ENCODE results near the gene PI4KA.

Gene PI4KA

DNA sequence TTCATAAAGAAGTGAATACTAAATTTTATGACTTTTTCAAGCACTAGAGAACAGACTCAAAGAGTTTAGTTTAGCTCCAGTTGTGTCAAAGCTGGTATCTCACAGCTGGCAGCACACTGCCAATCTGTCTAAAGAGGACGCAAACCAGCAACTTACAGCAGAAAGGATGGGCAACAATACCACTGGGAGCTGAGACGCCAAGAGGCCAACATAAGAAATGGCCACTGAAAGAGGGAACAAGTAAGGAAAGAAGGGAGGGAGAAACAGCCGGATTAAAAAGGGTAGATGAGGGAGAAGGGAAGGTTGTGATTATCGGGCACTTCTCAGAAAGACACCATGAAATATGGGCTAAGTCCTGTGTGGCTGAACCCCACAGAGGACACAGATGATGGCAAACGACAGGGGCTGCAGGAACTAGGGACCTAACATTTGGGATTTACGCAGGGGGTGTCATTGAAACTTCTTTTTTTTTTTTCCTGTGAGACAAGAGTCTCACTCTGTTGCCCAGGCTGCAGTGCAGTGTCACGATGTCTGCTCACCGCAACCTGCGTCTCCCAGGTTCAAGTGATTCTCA lies 43.0 kb downstream of the PI4KA start:
- DNase-seq (ENCODE audit: low spot score), result no peak

DNA sequence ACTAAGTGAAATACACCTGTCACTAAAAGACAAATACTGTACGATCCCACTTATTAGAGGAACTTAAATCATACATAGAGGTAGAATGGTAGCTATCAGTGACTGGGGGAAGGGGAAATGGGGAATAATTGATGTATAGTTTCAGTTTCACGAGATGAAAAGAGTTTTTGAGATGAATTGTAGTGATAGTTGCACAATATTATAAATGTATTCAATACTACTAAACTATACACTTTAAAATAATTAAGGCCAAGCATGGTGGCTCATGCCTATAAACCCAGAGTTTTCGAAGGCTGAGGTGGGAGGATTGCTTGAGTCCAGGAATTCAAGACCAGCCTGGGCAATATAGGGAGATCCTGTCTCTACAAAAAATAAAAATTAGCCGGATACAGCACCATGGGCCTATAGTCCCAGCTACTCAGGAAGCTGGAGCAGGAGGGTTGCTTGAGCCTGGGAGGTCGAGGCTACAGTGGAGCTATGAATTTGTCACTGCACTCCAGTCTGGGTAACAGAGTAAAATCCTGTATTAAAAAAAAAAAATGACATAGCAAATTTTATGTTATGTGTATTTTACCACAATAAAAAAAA lies 44.3 kb downstream of the PI4KA start:
- no peak for DNase-seq (ENCODE audit: low spot score)

DNA sequence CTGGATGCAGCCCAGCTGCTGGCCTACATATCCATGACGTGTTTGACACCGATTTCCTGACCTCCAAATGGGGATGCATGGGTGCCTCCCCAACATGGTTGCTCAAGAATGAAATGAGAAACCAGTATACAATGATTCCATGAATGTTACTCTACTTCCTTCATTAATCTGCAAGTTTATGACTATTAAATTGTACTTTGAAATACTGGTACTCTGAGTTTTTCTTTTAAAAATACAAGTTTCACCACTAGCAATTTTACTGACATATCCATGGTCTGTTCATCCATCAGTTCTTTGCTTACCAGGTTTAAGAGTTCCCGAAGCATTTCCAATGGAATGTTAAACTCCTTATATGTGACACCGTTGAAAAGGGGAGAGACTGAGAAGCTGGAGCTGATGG lies 45.6 kb downstream of the PI4KA start:
- DNase-seq (ENCODE audit: low spot score), result no peak

- no peak for DNase-seq (ENCODE audit: low spot score)
Measured at GRCh38 chr22:20811971-20812660, 46.5 kb downstream of the PI4KA start.

- no peak for DNase-seq (ENCODE audit: low spot score)
Measured at GRCh38 chr22:20811171-20811570, 47.4 kb downstream of the PI4KA start.

DNA sequence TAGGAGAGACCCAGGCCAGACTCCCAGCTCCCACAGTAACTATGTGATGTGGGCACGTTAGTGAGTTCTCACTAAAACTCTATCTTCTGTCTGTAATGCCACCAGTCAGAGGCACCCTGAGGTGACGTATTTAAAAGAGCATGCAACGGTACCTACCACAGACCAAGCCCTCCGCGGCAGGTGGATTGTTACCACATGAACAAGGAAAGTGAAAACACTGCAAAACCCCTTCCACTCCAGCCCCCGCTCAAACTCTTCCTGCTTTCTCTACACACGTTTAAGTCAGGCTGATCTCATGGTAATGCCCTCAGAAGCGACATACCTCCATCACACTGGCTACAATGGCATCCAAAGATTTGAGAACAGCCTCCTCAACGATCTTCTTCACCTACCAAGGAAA lies 48.0 kb downstream of the PI4KA start:
- DNase-seq (ENCODE audit: low spot score), result no peak

- DNase-seq (ENCODE audit: low spot score), result no peak
Measured at GRCh38 chr22:20809538-20810185, 48.9 kb downstream of the PI4KA start.

- no peak for DNase-seq (ENCODE audit: low spot score)
Measured at GRCh38 chr22:20808844-20809243, 49.8 kb downstream of the PI4KA start.

DNA sequence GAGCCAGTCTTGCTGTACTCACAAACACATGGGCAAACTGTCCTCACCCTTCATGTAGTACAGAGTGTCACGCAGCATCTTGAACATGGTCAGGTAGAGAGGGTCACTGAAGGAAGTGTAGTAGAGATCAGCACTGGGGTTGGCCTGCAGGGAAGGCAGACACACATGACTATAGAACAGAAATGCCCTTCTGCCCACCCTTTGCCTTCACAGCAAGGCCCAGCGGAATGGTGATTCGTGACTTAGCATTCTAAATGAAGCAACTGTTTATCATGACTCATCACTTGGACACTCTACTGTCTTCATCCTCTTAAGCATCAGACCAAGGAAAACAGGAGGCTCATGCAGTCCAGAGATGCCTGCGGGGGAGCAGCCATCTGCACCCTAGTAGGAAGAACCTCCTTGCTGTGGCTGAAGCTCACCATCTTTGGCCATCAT lies 51.3 kb downstream of the PI4KA start:
- no peak for DNase-seq (ENCODE audit: low spot score)

DNA sequence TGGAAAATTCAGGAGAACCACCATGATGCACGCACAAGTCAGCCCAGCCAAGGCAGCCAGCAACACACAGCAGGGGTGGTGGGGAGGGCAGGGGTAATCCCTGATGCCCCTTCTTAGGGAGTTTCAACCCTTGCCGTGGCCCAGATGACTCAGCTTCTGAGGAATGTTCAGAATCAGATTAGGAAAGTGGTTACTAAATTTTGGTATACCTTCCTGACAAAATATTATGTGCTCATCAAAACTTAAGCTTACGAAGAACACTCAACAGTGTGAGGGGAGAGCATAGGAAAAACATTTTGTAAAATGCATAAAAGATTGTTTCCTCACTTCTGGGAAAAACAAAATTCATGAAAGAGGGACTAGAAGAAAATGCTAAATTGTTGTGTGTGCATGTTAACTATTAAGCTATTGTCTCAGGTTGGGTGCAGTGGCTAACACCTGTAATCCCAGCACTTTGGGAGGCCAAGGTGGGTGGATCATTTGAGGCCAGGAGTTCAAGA lies 52.6 kb downstream of the PI4KA start:
- no peak for DNase-seq (ENCODE audit: low spot score)

GRCh38 chr22:20804650-20805049 lies 54.0 kb downstream of the PI4KA start:
- no peak for DNase-seq (ENCODE audit: low spot score)

DNA sequence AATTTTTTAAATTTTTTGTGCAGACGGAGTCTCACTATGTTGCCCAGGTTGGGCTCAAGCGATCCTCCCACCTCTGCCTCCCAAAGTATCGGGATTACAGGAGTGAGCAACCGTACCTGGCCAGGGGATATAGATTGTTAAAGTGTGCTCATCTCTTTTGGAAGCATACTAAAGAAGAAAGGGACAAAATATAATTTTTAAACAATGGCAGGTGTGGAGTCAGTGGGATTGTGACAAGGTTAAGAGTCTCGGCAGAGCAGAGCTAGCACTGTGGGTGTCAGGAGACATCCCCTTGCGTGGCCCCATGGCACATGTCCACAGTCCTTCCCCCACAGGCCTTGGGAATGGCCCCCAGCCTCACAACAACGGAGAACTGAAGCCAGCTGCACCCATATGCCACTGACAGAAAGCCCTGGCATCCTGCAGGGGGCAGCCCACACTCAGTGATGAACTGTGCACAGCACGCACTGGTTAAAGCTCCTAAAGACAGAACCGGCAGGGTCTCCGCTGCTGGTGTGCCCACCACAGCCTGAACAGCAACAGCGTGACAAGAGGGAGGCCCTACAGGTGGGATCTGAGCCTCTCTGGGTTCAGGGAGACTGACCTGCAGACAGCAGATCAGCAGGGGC lies 54.8 kb downstream of the PI4KA start:
- DNase-seq (ENCODE audit: low spot score), result peak; percentile 17

- no peak for DNase-seq (ENCODE audit: low spot score)
Measured at GRCh38 chr22:20802922-20803553, 55.6 kb downstream of the PI4KA start.

- DNase-seq (ENCODE audit: low spot score), result no peak
Measured at GRCh38 chr22:20802452-20802851, 56.2 kb downstream of the PI4KA start.

- DNase-seq (ENCODE audit: low spot score), result no peak
Measured at GRCh38 chr22:20799449-20799848, 59.2 kb downstream of the PI4KA start.

DNA sequence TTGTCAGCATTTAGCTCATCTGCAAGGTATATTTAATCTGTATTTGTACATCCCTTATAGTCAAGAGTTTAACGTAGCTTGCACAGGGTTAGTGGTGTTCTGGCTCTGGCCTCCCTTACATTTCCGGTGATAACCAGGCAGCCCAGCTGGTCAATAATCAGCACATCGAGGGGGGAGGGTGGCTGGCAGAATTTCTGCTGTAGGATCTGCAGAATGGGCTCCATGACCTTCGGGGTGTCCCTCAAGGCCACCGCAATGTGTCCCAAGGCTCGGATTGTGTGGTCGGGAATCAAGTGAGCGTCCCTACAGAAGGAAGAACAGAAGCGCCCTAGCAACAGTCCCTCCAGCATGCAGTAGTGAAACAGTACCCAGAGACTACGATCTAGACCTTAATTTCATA lies 59.6 kb downstream of the PI4KA start:
- DNase-seq (ENCODE audit: low spot score), result no peak

GRCh38 chr22:20798218-20798617 lies 60.4 kb downstream of the PI4KA start:
- DNase-seq (ENCODE audit: low spot score), result no peak

DNA sequence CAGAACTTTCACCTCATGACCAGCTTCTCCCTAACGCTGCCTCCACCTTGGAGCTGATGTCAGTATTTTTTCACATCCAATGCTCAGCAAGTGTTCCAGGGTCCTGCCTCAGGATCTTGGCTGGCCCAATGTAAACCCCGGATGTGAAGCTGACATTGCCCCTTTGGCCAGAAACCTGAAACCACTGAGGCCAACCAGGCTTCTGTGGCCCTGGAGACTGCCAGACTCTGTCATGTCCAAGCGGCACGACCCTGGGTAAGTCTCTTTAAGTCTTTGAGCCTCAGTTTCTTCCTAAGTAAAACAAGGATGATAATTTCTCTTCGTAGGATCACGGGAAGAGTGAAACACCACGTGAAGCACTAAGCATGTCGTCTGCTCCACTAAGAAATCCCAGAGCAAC lies 61.9 kb downstream of the PI4KA start:
- no peak for DNase-seq (ENCODE audit: low spot score)

DNA sequence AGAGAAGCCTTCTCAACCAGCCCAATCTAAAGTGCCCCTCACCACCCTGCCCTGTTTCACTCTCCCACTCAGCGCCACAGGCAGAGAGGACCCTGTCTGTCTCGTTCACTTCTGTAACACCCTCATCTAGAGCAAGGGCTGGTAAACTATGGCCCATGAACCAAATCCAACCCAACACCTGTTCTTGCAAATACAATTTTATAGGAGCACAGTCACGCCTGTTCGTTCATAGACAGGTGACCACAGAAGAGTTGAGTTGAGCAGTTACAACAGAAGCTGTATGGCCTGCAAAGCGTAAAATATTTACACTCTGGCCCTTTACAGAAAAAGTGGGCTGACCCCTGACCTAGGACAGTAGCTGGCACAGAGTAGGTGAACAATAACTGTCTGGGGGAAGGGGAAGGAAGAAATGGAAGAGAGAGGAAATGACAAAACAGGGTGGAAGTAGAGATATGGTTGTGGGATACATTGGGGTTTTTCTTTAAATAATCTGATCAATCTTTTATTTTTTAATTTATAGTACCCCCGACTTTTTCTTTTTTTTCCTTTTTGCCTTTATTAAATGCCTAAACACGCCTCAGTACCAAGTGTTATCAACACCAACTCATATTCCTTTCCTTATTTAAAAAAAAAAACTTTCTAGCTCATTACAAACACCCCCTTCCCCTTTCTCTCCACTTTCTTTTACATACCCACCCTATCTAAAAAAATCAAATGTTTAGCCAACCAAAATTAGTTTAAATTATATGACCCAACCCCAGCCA lies 63.8 kb downstream of the PI4KA start:
- DNase-seq (ENCODE audit: low spot score), result no peak

GRCh38 chr22:20793748-20794649 lies 64.6 kb downstream of the PI4KA start:
- no peak for DNase-seq (ENCODE audit: low spot score)

Measured in CD4-positive, alpha-beta T cell treated with Interleukin-2 at 100 ng/mL for 4 hours (primary cell).